K562 (cell line): ENCODE results near the gene GAPVD1. TPM values are rescaled to one million over a fixed set of nuclear protein-coding genes. Genes with fewer than 3 reads are reported as not detected.

ENCODE experiments used
- BRD9 ChIP-seq: fragments of 450-650 bp; IDR thresholded peaks from 2 replicates; pipeline ENCODE4 v1.6.1; 2018; ENCODE audit warnings: low read depth; ENCODE audit not compliant: partially characterized antibody
- DMBX1 ChIP-seq: fragments of 250-450 bp; sonication (Bioruptor Pico); IDR thresholded peaks from 2 replicates; pipeline ENCODE4 v1.8.0; 2022; ENCODE audit warnings: inconsistent platforms, mild to moderate bottlenecking, moderate library complexity, borderline replicate concordance
- ETV1 ChIP-seq: fragments of 450-650 bp; conservative IDR thresholded peaks from 2 replicates; pipeline ENCODE4 v1.6.1; 2016; ENCODE audit warnings: missing genetic modification characterization, control low read depth, low read depth, missing compliant biosample characterization
- TCF3 ChIP-seq: sonication (generic); formaldehyde crosslinking; IDR thresholded peaks from 2 replicates; pipeline ENCODE4 v1.4.0; 2020; ENCODE audit warnings: mild to moderate bottlenecking, missing genetic modification reagents
- ZNF584 ChIP-seq: fragments of 200-800 bp; sonication (Bioruptor generic); IDR thresholded peaks from 2 replicates; pipeline ENCODE4 v1.6.1; 2016; ENCODE audit warnings: low read depth, mild to moderate bottlenecking, missing genetic modification characterization, missing compliant biosample characterization
- ZNF79 ChIP-seq: fragments of 250-450 bp; sonication (Bioruptor Pico); IDR thresholded peaks from 2 replicates; pipeline ENCODE4 v1.4.0; 2020; ENCODE audit warnings: low read depth, mild to moderate bottlenecking, moderate library complexity
- polyA plus RNA-seq, 8 experiments: library from polyadenylated mRNA; depleted of rRNA in 4 of 8; stranded (reverse) in 5 of 8; unstranded in 3 of 8; fragments of >200 nt; fragmentation: Nextera tagmentation in 2 of 8; fragmentation: Illumina TruSeq in 1 of 8; extraction: Ambion mirVana in 2 of 8; extraction: Trizol in 1 of 8; gene quantifications; 2 replicates each; pipeline versions ENCODE4 v1.2.1 to v1.2.3, GENCODE V29; 2011 to 2014; ENCODE audit warnings: inconsistent platforms in 1 of 8, missing spikeins in 1 of 8
- total RNA-seq, 7 experiments: library from RNA; depleted of rRNA in 6 of 7; stranded (reverse); fragments of >200 nt in 6 of 7; fragmentation: Illumina TruSeq in 2 of 7; extraction: Trizol in 2 of 7; gene quantifications; 2 replicates each; pipeline versions ENCODE4 v1.2.1 to v1.2.3, GENCODE V29; 2011 to 2021; ENCODE audit warnings: low replicate concordance in 1 of 7
- TF ChIP-seq, protein P1 (sequence below), 2 experiments: fragments of 450-650 bp; IDR thresholded peaks; 2 replicates each; pipeline ENCODE4 v1.6.1; 2016; ENCODE audit warnings: mild to moderate bottlenecking in 2 of 2, borderline replicate concordance in 1 of 2, low read depth in 1 of 2, moderate library complexity in 1 of 2
- TF ChIP-seq, protein P2 (sequence below): fragments of 450-650 bp; formaldehyde crosslinking; IDR thresholded peaks from 2 replicates; pipeline ENCODE4 v1.4.0; 2022; ENCODE audit warnings: missing genetic modification characterization
- TF ChIP-seq, protein P3 (sequence below), 2 experiments: fragments of 250-450 bp in 1 of 2; fragments of 450-650 bp in 1 of 2; sonication (Bioruptor Pico) in 1 of 2; IDR thresholded peaks; 2 replicates each; pipeline versions ENCODE4 v1.6.1 to v1.8.0; 2016 to 2021; ENCODE audit warnings: mild to moderate bottlenecking in 2 of 2, moderate library complexity in 2 of 2, missing compliant biosample characterization in 1 of 2, missing genetic modification characterization in 1 of 2
- TF ChIP-seq, protein P4 (sequence below): IDR thresholded peaks from 3 replicates; pipeline ENCODE4 v1.6.1; 2011; ENCODE audit warnings: borderline replicate concordance, mild to moderate bottlenecking; ENCODE audit not compliant: insufficient read length, insufficient read depth
- TF ChIP-seq, protein P5 (sequence below): fragments of 250-450 bp; sonication (Bioruptor Pico); IDR thresholded peaks from 2 replicates; pipeline ENCODE4 v1.8.0; 2021; ENCODE audit warnings: moderate library complexity, mild to moderate bottlenecking, inconsistent platforms

The GAPVD1 gene
- total and polyA plus RNA-seq, 9 of the 15 experiments (the other 6 are each of a cell fraction or from before 2014, with no cell fraction given): 9.5 to 66.1 (median 45.5) TPM

DNA sequence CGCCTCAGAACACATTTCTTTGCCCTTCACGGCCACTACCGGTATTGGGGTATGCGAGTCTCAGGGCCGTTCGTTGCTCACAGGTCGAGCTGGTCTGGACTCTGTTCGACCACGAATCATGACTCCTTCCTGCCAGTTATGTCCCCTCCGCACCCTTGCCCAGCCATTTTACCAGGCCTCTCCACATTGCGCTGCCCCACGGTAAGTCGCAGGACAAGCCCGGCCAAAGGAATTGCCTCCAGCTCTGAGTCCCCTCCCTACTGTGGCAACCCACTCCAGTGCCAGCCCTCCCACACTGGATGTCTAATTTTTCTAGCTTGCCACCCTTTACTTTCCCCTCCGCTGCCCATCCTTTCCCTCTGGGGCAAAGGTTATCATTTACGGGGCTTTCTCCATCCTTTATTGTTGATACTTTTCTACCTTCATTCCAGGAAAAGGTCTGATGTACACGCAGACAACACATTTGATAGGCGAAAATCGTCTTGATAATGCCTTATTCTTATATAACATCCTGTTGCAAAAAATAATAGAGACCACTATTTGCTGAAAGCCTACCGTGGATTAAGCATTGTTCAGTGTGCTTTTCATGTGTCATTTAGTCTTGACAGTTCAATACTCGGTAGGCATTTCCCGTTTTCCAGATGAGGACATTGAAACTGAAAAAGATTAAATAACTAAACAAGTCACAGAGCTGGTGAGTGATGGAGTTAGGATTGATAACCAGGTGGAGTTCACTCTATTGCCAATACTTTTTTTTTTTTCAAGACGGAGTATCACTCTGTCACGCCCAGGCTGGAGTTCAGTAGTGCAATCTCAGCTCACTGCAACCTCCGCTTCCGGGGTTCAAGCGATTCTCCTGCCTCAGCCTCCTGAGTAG, 19.5 kb upstream of the GAPVD1 start (continued):
- TF ChIP-seq, protein P1, sequence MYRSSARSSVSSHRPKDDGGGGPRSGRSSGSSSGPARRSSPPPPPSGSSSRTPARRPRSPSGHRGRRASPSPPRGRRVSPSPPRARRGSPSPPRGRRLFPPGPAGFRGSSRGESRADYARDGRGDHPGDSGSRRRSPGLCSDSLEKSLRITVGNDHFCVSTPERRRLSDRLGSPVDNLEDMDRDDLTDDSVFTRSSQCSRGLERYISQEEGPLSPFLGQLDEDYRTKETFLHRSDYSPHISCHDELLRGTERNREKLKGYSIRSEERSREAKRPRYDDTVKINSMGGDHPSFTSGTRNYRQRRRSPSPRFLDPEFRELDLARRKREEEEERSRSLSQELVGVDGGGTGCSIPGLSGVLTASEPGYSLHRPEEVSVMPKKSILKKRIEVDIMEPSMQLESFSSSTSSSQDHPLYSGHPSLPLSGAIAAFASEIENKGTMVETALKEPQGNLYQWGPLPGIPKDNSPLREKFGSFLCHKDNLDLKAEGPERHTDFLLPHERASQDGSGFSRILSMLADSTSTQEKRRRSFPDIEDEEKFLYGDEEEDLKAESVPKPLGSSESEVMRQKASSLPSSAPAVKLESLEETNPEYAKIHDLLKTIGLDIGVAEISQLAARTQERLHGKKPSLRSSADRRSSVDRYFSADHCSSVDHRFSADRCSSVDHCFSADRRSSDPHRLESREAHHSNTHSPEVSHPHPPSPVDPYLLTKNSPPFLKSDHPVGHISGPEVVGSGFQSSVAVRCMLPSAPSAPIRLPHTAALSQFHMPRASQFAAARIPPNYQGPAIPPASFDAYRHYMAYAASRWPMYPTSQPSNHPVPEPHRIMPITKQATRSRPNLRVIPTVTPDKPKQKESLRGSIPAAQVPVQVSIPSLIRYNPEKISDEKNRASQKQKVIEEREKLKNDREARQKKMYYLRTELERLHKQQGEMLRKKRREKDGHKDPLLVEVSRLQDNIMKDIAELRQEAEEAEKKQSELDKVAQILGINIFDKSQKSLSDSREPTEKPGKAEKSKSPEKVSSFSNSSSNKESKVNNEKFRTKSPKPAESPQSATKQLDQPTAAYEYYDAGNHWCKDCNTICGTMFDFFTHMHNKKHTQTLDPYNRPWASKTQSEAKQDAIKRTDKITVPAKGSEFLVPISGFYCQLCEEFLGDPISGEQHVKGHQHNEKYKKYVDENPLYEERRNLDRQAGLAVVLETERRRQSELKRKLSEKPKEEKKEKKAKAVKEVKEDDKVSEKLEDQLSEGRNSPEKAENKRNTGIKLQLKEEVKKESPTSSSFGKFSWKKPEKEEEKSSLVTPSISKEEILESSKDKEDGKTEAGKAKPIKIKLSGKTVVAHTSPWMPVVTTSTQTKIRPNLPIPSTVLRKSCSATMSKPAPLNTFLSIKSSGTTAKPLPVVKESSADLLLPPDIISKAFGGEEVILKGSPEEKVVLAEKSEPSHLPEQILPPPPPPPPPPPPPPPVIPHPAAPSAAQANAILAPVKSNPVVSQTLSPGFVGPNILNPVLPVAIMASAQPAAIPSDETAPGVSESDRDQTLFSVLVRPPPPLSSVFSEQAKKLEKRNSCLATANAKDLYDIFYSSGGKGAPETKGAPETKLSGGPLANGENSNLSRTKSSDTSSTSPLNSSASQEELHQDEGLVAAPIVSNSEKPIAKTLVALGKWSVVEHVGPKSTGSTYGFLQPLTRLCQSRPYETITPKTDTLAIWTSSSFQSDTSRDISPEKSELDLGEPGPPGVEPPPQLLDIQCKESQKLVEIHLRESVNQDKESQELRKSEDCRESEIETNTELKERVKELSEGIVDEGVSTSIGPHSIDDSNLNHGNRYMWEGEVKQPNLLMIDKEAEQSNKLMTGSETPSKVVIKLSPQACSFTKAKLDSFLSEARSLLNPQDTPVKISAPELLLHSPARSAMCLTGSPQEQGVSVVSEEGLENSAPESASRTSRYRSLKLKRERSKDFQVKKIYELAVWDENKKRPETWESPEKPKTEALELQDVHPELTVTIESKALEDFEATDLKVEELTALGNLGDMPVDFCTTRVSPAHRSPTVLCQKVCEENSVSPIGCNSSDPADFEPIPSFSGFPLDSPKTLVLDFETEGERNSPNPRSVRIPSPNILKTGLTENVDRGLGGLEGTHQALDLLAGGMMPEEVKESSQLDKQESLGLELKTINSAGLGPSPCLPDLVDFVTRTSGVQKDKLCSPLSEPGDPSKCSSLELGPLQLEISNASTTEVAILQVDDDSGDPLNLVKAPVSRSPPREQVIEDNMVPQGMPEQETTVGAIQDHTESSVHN (IDR thresholded peaks at IDR 0.05; ENCODE audit: borderline replicate concordance in 1 of 2, low read depth in 1 of 2): no peak
- 0 out of 2 replicates have a peak, but pooled peaks have one; percentile 31 for TF ChIP-seq ETV1 (tag)
- TF ChIP-seq, protein P2, sequence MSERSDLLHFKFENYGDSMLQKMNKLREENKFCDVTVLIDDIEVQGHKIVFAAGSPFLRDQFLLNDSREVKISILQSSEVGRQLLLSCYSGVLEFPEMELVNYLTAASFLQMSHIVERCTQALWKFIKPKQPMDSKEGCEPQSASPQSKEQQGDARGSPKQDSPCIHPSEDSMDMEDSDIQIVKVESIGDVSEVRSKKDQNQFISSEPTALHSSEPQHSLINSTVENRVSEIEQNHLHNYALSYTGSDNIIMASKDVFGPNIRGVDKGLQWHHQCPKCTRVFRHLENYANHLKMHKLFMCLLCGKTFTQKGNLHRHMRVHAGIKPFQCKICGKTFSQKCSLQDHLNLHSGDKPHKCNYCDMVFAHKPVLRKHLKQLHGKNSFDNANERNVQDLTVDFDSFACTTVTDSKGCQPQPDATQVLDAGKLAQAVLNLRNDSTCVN (CRISPR knock-in tag): 0 out of 2 replicates have a peak, but pooled peaks have one; percentile 7
- TF ChIP-seq, protein P3, sequence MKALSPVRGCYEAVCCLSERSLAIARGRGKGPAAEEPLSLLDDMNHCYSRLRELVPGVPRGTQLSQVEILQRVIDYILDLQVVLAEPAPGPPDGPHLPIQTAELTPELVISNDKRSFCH (CRISPR knock-in tag; IDR thresholded peaks at IDR 0.05): no peak
- TF ChIP-seq, protein P3 (tag; IDR thresholded peaks at IDR 0.05): 0 out of 2 replicates have a peak, but pooled peaks have one; percentile 29
- TF ChIP-seq TCF3 (CRISPR knock-in tag): no peak
- TF ChIP-seq ZNF584 (CRISPR knock-in tag): no peak
- peak; percentile 63 for TF ChIP-seq DMBX1 (CRISPR knock-in tag)
- TF ChIP-seq BRD9: no peak
- TF ChIP-seq, protein P4, sequence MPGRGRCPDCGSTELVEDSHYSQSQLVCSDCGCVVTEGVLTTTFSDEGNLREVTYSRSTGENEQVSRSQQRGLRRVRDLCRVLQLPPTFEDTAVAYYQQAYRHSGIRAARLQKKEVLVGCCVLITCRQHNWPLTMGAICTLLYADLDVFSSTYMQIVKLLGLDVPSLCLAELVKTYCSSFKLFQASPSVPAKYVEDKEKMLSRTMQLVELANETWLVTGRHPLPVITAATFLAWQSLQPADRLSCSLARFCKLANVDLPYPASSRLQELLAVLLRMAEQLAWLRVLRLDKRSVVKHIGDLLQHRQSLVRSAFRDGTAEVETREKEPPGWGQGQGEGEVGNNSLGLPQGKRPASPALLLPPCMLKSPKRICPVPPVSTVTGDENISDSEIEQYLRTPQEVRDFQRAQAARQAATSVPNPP: no peak
- TF ChIP-seq, protein P5, sequence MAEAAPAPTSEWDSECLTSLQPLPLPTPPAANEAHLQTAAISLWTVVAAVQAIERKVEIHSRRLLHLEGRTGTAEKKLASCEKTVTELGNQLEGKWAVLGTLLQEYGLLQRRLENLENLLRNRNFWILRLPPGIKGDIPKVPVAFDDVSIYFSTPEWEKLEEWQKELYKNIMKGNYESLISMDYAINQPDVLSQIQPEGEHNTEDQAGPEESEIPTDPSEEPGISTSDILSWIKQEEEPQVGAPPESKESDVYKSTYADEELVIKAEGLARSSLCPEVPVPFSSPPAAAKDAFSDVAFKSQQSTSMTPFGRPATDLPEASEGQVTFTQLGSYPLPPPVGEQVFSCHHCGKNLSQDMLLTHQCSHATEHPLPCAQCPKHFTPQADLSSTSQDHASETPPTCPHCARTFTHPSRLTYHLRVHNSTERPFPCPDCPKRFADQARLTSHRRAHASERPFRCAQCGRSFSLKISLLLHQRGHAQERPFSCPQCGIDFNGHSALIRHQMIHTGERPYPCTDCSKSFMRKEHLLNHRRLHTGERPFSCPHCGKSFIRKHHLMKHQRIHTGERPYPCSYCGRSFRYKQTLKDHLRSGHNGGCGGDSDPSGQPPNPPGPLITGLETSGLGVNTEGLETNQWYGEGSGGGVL (CRISPR knock-in tag): 0 out of 2 replicates have a peak, but pooled peaks have one; percentile 29
- no peak for TF ChIP-seq ZNF79 (CRISPR knock-in tag)
